Stromal cell of bone marrow (primary cell): ENCODE results near the gene SNTG2.
A peak's percentile ranks its signal among the peaks of the same experiment; 100 is the strongest.
"Not testable (repeated sequence)": the region's sequence is repeated elsewhere in the genome, so short reads cannot be mapped to it uniquely, and the experiment has no call there.

Experiments used
- DNase-seq: peaks from one replicate; pipeline ENCODE4 v3.0.0-alpha.2; 2012; ENCODE audit warnings: low read depth

SNTG2 gene

DNA sequence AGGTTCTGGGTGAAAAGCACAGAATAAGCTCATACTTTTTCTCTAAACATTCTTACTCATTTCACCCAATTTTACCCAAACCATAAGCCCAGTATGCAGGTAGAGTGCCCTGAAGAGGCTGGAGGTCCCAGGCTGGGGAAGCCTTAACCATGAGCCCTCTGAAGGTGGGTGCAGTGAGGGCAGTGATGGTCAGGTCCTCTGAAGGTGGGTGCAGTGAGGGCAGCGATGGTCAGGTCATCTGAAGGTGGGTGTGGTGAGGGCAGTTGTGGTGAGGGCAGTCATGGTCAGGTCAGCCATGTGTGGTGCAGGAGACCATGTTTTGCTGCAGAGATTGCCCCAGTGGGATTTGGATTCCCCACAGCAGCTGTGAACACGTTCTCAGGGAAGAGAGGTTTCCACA is 148.8 kb downstream of the SNTG2 start:
- DNase-seq: no peak

- DNase-seq: no peak
Observed at GRCh38 chr2:1101011-1101782, 150.5 kb downstream of the SNTG2 start.

DNA sequence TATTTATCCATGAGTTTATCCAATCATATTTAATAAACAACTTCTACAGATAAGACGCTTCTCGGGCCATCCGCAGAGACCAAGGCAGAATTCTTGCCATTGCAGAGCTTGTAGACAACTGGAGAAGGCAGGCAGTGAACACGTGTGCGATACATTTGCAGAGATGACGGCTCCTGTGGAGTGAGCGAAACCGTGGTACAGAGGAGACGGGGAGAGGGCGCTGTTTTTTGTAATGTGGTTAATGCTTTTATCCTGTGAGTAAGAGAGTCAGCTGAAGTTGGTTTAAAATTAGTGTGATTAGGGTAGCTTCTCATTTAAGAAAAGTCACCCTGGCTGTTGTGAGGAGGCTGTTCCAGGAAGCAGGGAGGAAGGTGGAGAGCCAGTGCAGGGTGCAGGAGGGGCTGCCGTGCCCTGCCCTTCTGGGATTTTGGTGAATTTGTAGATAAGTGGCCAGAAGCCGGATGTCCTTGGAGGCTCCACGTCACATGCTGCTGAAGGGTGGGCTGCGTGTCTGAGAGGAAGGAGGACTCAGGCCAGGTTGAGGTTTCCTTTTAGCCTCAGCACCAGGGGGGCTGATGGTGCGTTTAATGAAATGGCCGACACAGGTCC is 151.4 kb downstream of the SNTG2 start:
- DNase-seq: no peak

DNA sequence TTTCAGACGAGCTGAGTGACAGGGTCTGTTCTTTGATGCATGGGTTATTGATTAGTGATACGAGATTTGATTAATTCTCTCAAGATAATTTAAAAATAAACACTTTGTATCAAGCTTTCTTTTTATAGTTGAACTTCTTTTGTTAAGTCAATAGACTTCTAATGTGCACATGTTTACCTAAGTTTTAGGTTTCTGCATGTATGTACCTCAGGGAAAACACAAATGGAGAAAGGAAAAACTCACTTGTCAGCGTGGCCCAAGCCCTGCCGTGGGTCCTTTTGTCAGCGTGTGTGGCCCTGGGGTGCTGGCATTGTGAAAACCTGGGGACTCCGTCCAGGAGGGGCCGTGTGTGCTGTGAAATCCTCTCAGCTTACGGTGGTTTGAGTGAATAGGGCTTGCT is 153.7 kb downstream of the SNTG2 start:
- no peak for DNase-seq

DNA sequence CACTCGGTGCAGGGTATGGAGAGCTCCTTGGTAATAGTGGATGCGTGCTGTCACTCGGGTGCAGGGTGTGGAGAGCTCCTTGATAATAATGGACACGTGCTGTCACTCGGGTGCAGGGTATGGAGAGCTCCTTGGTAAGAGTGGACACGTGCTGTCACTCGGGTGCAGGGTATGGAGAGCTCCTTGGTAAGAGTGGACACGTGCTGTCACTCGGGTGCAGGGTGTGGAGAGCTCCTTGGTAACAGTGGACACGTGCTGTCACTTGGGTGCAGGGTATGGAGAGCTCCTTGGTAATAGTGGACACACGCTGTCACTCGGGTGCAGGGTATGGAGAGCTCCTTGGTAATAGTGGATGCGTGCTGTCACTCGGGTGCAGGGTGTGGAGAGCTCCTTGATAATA is 155.7 kb downstream of the SNTG2 start:
- DNase-seq: not testable (repeated sequence)

DNA sequence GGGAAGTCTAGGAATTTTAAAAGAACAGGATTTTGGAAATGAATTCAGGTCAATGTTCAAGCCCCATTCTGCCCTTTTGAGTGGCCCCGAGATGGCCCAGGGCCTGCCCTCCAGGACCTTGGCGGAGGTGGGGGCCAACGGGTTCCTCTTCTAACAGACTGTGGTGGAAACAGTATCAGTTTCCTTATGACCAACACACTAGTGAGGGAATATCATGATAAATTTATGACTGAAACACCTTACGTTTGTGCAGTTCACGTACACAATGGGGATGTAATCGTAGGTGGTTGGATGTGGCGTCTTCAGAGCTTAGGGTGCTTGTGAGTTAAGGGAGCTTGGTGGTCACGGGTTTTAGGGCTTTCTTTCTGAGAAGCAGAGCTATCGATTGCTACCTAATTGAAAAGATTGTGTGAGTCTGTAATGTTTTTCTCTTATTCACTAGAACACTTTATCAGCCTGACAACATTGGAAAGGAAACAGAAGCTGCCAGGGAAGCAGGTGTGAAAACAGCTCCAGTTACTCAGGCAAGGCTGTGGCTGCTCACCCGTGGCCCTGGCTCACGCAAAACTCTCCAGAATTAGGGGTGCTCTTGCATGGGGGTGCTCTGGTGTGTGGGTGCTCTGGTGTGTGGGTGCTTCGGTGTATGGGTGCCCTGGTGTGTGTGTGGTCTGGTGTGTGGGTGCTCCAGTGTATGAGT is 165.3 kb downstream of the SNTG2 start:
- DNase-seq: no peak

GRCh38 chr2:1117569-1117968 is 166.9 kb downstream of the SNTG2 start:
- no peak for DNase-seq

- DNase-seq: no peak
Observed at GRCh38 chr2:1125217-1125616, 174.6 kb downstream of the SNTG2 start.

GRCh38 chr2:1125633-1126370 is 175.2 kb downstream of the SNTG2 start:
- no peak for DNase-seq

DNA sequence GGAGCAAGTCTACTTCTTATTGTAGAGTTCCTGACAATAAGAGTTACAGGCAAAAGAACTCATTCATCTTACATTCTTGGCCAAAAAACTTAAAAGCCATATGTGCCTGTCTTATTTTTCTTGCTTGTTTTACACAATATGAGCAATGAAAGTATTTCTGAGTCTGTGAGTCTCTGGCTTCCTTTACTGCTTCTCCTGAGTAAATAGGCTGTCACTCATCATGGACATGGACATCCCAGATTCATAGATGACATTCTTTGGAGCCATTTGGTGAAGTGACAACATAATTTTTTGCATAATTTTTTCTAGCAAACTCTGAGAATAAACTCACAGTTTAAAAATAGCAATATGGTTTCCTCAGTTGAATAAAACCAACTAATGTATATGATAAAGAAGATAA is 179.3 kb downstream of the SNTG2 start:
- DNase-seq: no peak

DNA sequence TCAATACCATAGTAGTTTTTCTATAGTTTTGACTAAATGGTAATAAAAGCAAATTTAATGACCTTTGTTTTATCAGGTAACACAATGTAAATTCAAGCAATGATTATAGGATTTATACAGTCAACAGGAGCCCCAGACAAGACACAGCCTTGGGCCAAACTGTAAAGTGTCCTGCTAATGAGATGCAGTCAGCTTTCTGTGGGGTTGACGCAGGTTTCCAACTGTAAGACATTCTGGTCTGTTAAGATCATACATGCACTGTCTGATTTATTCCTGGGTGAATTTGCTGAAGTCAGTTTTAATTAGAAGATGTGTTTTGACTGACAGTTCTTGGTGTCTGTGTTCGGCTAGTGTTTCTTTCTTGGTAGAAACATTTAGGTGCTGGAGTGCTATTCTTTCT is 180.3 kb downstream of the SNTG2 start:
- DNase-seq: no peak

DNA sequence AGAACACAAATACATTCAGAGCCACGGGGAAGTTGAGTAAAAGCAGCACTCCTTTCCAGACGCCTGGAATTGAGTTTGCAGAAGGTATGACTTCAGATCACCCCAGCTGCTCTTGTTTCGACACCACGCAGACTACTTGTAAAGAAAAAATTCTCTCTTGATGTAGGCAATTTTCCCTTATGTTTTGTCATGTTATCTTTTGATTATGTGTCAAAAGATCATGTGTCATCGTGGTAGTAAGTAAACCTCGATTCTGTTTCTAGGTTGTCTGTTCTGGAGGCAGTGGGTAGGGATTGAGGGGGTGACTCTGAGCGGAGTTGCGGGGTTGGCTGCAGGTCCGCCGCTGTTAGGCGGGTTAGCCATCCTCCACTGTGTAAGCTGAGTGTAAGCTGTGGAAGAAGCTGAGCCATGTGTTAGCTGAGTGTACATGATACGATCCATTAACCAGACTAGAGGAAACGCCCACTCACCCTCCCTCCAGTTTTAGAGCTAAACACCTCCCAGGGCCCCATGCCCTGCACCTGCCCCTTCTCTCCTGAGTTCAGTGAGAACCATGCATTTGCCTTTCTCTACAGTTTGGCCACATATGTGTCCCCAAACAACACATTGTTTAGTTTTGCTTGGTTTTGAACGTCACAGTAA is 181.8 kb downstream of the SNTG2 start:
- DNase-seq: no peak

DNA sequence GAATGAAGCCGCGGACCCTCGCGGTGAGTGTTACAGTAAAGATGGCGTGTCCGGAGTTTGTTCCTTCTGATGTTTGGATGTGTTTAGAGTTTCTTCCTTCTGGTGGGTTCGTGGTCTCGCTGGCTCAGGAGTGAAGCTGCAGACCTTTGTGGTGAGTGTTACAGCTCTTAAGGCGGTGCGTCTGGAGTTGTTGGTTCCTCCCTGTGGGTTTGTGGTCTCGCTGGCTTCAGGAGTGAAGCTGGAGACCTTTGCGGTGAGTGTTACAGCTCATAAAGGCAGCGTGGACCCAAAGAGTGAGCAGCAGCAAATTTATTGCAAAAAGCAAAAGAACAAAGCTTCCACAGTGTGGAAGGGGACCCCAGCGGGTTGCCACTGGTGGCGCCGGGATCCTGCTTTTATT is 183.2 kb downstream of the SNTG2 start:
- DNase-seq: not testable (repeated sequence)

GRCh38 chr2:1134629-1135028 is 184.0 kb downstream of the SNTG2 start:
- no peak for DNase-seq

DNA sequence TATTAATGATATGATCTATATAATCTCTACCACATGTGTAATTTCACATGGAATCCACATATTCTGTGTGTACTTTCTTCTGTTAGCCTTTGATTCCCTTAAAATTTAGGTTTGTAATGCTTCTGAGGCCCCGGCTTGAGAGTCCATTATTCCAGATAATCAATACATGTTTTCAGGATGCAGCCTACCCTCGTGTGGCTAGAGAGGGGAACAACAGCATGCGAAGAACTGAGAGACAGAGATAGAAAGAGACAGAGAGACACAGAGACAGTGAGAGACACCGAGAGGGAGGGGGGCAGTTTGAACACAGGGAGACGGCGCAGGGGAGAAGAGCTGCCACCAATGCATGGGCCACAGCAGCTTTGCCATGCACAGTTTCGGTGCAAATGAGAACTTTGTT is 185.4 kb downstream of the SNTG2 start:
- peak; percentile 4 for DNase-seq

DNA sequence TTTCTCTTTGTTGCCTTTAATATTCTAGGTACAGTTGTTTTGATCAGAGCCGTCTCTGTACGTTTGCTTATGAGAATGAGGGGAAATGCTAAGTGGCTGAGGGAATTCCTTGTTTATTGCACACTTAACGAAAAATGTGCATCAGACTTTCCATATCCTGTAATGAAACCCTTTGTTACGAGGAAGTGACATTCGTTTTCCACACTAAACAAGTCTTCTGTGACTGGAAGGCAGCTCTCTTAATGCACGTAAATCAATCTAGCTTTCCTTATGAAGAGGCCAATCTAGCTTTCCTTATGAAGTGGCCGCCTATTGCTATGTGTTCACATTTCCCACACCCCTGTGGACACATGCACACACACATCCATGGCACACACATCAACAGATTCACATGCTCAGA is 186.2 kb downstream of the SNTG2 start:
- DNase-seq: no peak

DNA sequence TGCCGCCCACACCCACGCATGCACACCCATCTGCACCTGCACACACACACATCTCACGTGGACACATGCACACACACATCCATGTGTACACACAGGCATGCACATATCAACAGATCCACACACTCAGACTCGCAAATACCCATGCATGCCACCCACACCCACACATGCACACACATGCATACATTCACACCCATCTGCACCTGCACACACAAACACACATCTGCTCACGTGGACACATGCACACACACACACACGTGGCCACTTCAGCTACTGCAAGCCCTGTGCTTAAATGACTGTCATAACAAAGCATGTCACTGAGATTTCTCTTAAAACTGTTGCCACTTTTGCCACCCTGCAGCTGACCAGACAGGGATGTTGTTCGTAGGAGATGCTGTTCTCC is 186.6 kb downstream of the SNTG2 start:
- DNase-seq: no peak

- no peak for DNase-seq
Observed at GRCh38 chr2:1137913-1138391, 187.3 kb downstream of the SNTG2 start.

- DNase-seq: no peak
Observed at GRCh38 chr2:1140389-1141003, 189.8 kb downstream of the SNTG2 start.

DNA sequence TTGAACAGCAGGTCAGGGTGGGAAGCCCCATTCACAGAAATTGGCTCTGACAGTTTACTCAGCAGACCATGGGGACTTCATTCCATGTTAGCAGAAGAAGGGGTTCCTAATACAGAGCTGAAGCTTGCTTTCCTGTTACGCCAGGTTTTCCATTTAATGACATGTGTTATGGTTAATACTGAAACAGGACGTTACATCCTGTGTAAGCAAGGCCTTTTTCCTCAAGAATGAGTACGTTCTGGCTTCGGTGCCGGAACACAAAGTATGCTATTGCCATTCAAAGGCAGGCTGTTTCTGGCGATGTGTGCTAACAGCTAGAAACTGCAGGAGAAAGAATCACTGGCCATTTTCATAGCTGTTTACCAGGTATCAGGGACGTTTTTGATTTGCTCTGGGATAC is 190.4 kb downstream of the SNTG2 start:
- no peak for DNase-seq

GRCh38 chr2:1143129-1143528 is 192.5 kb downstream of the SNTG2 start:
- no peak for DNase-seq
